Measurements from ENCODE around the gene KMT2D.

The KMT2D gene

GRCh38 chr12:49060237-49061156, at the start of gene KMT2D:
KMT2D (minus strand) TSS chr12:49060794; CDS start chr12:49055324, 5,470 bp downstream.
- no peaks in the 10 kb centered on the region for H3K9me3 Mint-ChIP-seq
- DNase-seq (peak; percentile 87 to 90), ATAC-seq (peak; percentile 89)
- peak within 1 kb of the TSS; percentile 97 for H3K27ac Mint-ChIP-seq
- peak within 1 kb of the TSS; percentile 94 to 97 for H3K4me3 Mint-ChIP-seq
- H3K4me1 Mint-ChIP-seq, result peaks cover 59% of the 10 kb centered on the region
- H3K27me3 Mint-ChIP-seq, result no peaks in the 10 kb centered on the region

GRCh38 chr12:49109641-49110463, 49.3 kb upstream of the KMT2D start:
- H3K4me1 Mint-ChIP-seq, result peaks cover 53% of the 10 kb centered on the region
- no peaks in the 10 kb centered on the region for H3K27me3 Mint-ChIP-seq
- no peak for DNase-seq
- H3K4me3 Mint-ChIP-seq, result peak overlapping the region; percentile 90 to 99
- peak overlapping the region; percentile 98 for H3K27ac Mint-ChIP-seq
- no peak for ATAC-seq
- H3K9me3 Mint-ChIP-seq, result no peaks in the 10 kb centered on the region

- Mint-ChIP-seq H3K27ac (no peak overlapping the region), H3K4me1 (peaks cover 53% of the 10 kb centered on the region), H3K4me3 (peak overlapping the region; percentile 90 to 99), H3K9me3 (no peaks in the 10 kb centered on the region), H3K27me3 (no peaks in the 10 kb centered on the region)
- no peak for DNase-seq
- ATAC-seq, result no peak
Measured at GRCh38 chr12:49108958-49109404, 48.4 kb upstream of the KMT2D start.

GRCh38 chr12:49105504-49106084, 45.0 kb upstream of the KMT2D start:
- no peaks in the 10 kb centered on the region for H3K27me3 Mint-ChIP-seq
- peak overlapping the region in 1 of 2 donors; percentile 50 for H3K27ac Mint-ChIP-seq
- DNase-seq (no peak), ATAC-seq (no peak)
- peaks cover 44% of the 10 kb centered on the region for H3K4me1 Mint-ChIP-seq
- no peak overlapping the region for H3K4me3 Mint-ChIP-seq
- H3K9me3 Mint-ChIP-seq, result no peaks in the 10 kb centered on the region

GRCh38 chr12:49104822-49105221, 44.2 kb upstream of the KMT2D start:
- no peaks in the 10 kb centered on the region for H3K27me3 Mint-ChIP-seq
- peaks cover 40% of the 10 kb centered on the region for H3K4me1 Mint-ChIP-seq
- H3K4me3 Mint-ChIP-seq, result no peak overlapping the region
- H3K27ac Mint-ChIP-seq, result no peak overlapping the region
- no peak for ATAC-seq
- DNase-seq, result no peak
- H3K9me3 Mint-ChIP-seq, result no peaks in the 10 kb centered on the region

GRCh38 chr12:49100380-49100779, 39.8 kb upstream of the KMT2D start:
- Mint-ChIP-seq H3K27ac (peak overlapping the region in 1 of 2 donors; percentile 63), H3K4me3 (no peak overlapping the region), H3K9me3 (no peaks in the 10 kb centered on the region), H3K4me1 (peaks cover 2% of the 10 kb centered on the region), H3K27me3 (peaks cover 4% of the 10 kb centered on the region)
- ATAC-seq, result no peak
- DNase-seq, result no peak

GRCh38 chr12:49098703-49099102, 38.1 kb upstream of the KMT2D start:
- DNase-seq, result no peak
- peaks cover 21% of the 10 kb centered on the region for H3K27me3 Mint-ChIP-seq
- H3K4me3 Mint-ChIP-seq, result no peak overlapping the region
- ATAC-seq, result no peak
- peaks cover 8% of the 10 kb centered on the region for H3K4me1 Mint-ChIP-seq
- H3K9me3 Mint-ChIP-seq, result no peaks in the 10 kb centered on the region
- no peak overlapping the region for H3K27ac Mint-ChIP-seq

GRCh38 chr12:49098035-49098451, 37.4 kb upstream of the KMT2D start:
- H3K27ac Mint-ChIP-seq, result no peak overlapping the region
- peak; percentile 56 to 59 for DNase-seq

GRCh38 chr12:49097381-49097780, 36.8 kb upstream of the KMT2D start:
- DNase-seq, result no peak
- H3K9me3 Mint-ChIP-seq, result no peaks in the 10 kb centered on the region
- peaks cover 34% of the 10 kb centered on the region for H3K27me3 Mint-ChIP-seq
- H3K4me3 Mint-ChIP-seq, result no peak overlapping the region
- ATAC-seq, result no peak
- H3K27ac Mint-ChIP-seq, result no peak overlapping the region
- peaks cover 18% of the 10 kb centered on the region for H3K4me1 Mint-ChIP-seq

More at GRCh38 chr12:49098035-49098451, 37.4 kb upstream of the KMT2D start:
- H3K4me3 Mint-ChIP-seq, result no peak overlapping the region
- peaks cover 13% of the 10 kb centered on the region for H3K4me1 Mint-ChIP-seq
- no peaks in the 10 kb centered on the region for H3K9me3 Mint-ChIP-seq
- peak; percentile 58 for ATAC-seq
- peaks cover 28% of the 10 kb centered on the region for H3K27me3 Mint-ChIP-seq

GRCh38 chr12:49094975-49095365, 34.4 kb upstream of the KMT2D start:
- H3K9me3 Mint-ChIP-seq, result no peaks in the 10 kb centered on the region
- peaks cover 58% of the 10 kb centered on the region for H3K27me3 Mint-ChIP-seq
- H3K4me3 Mint-ChIP-seq, result peak overlapping the region in 1 of 2 donors; percentile 25
- ATAC-seq, result no peak
- no peak for DNase-seq
- no peak overlapping the region for H3K27ac Mint-ChIP-seq
- H3K4me1 Mint-ChIP-seq, result peaks cover 42% of the 10 kb centered on the region

GRCh38 chr12:49094160-49094974, 33.8 kb upstream of the KMT2D start, which contains the start of gene DHH:
DHH (minus strand) TSS chr12:49094801; CDS start chr12:49094512, 289 bp downstream.
- Mint-ChIP-seq H3K27me3 (peaks cover 64% of the 10 kb centered on the region), H3K9me3 (no peaks in the 10 kb centered on the region), H3K4me1 (peaks cover 48% of the 10 kb centered on the region), H3K4me3 (peak within 1 kb of the TSS; percentile 57 to 60), H3K27ac (no peak within 1 kb of the TSS)
- ATAC-seq, result peak; percentile 12
- DNase-seq, result no peak

- H3K4me1 Mint-ChIP-seq, result peaks cover 53% of the 10 kb centered on the region
- peak overlapping the region; percentile 57 to 60 for H3K4me3 Mint-ChIP-seq
- peaks cover 70% of the 10 kb centered on the region for H3K27me3 Mint-ChIP-seq
- H3K27ac Mint-ChIP-seq, result no peak overlapping the region
- DNase-seq, result no peak
- H3K9me3 Mint-ChIP-seq, result no peaks in the 10 kb centered on the region
- ATAC-seq, result no peak
Measured at GRCh38 chr12:49093792-49094159, 33.2 kb upstream of the KMT2D start.

- ATAC-seq (no peak), DNase-seq (no peak)
- Mint-ChIP-seq H3K4me1 (peaks cover 62% of the 10 kb centered on the region), H3K4me3 (no peak overlapping the region), H3K27ac (no peak overlapping the region), H3K9me3 (no peaks in the 10 kb centered on the region), H3K27me3 (peaks cover 77% of the 10 kb centered on the region)
Measured at GRCh38 chr12:49092816-49093406, 32.3 kb upstream of the KMT2D start.

- DNase-seq (peak; percentile 53 to 66), ATAC-seq (peak; percentile 55)
- Mint-ChIP-seq H3K9me3 (no peaks in the 10 kb centered on the region), H3K4me3 (peak overlapping the region; percentile 75 to 81), H3K27me3 (peaks cover 77% of the 10 kb centered on the region), H3K27ac (no peak overlapping the region), H3K4me1 (peaks cover 68% of the 10 kb centered on the region)
Measured at GRCh38 chr12:49092086-49092815, 31.7 kb upstream of the KMT2D start.
